Measurements from ENCODE around the gene GCGR.

- TF ChIP-seq CTCF (optimal IDR thresholded peaks at IDR 0.05 in 1 of 3, IDR thresholded peaks at IDR 0.05 in 1 of 3, conservative IDR thresholded peaks at IDR 0.05 in 1 of 3; ENCODE audit: extremely low read depth in 1 of 3, insufficient read depth in 2 of 3, low read length in 3 of 3): no peak
- TF ChIP-seq EZH2 (IDR thresholded peaks at IDR 0.05; ENCODE audit: low read length): no peak
These were observed 39.0 kb downstream of the GCGR start for GRCh38 chr17:81842725-81843504.

Measured in keratinocyte (primary cell).